Measurements from ENCODE around the gene TEX44.

Gene TEX44

GRCh38 chr2:231592636-231593145, at the start of gene TEX44:
Gene TEX44 (plus strand): TSS chr2:231592864. CDS start chr2:231592952, 88 bp downstream.
- no peak for DNase-seq (ENCODE audit: low read depth in 2 of 2)
- TF ChIP-seq CTCF (IDR thresholded peaks at IDR 0.05; ENCODE audit: low read depth, low read length) = no peak
- H3K4me3 ChIP-seq (replicated peaks in 1 of 2; ENCODE audit: low read depth in 2 of 2, low read length in 2 of 2) = no peak within 1 kb of the TSS

DNA sequence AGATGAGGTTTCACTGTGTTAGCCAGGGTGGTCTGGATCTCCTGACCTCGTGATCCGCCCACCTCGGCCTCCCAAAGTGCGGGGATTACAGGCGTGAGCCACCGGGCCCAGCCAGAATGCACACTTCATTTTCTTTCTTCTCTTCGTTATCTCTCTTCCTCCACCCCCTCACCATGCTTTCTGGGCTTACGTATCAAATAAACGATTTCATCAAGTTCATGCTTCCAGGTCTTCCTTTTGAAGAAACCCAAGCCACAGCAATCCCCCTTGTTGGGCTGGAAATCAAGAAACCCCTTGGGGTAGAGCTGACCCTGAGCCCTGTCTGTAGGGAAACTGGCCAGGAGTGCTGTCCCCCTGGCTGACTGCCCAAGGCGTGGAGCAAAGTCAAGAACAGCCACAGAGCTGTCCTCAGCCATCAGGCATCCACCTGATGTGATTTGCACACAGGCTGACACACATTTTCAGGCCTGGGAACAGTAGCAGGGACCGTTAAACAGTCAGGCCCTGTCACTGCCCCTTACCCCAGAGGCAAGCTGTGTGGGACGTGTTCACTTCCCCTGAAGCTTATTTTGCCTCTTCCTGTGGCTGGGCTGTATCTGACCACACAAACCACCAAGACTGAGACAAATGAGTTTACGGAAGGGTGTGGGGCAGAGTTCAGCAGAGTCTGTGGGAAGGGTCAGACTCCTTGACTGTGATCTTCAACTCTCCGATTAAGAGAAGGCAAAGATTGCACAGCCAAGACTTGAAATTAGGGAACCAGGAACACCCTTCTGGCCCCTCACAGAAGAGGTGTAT, 47.4 kb upstream of the TEX44 start:
- no peak overlapping the region for H3K4me3 ChIP-seq (replicated peaks in 1 of 2; ENCODE audit: low read depth in 2 of 2, low read length in 2 of 2)
- DNase-seq (ENCODE audit: low read depth in 2 of 2) = peak; percentile 68 to 78
- no peak for TF ChIP-seq CTCF (IDR thresholded peaks at IDR 0.05; ENCODE audit: low read depth, low read length)

DNA sequence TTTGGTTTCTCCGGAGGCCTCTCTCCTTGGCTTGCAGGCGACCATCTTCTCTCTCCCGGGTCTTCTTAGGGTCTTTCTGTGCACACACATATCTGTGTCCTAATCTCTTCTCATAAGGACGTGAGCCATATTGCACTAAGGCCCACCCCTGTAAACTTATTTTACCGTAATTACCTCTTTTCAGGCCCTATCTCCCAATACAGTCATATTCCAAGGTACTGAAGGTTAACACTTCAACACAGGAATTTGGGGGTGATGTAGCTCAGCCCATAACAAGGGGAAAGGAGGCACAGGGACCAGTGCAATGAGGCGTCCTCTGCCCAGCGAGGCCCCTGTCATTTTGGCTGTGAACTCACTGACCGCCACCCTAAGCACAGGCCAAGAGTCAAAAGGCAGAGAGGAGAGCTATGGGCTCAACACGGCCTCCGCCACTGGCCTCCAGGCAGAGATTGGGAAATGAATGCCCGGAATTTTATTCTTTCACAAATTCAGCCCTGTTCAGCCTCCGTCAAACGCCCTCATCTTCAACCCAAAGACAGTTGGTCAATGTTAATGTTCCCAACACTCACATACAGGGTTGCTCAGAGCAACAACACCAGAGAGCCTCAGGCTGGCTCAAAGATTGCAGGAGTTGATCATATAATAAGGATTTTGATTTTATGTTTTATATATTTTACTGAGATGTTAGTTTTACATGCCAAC, 46.5 kb upstream of the TEX44 start:
- no peak overlapping the region for H3K4me3 ChIP-seq (replicated peaks in 1 of 2; ENCODE audit: low read depth in 2 of 2, low read length in 2 of 2)
- TF ChIP-seq CTCF (IDR thresholded peaks at IDR 0.05; ENCODE audit: low read depth, low read length) = no peak
- DNase-seq (ENCODE audit: low read depth in 2 of 2) = no peak

- DNase-seq (ENCODE audit: low read depth in 2 of 2) = no peak
- no peak for TF ChIP-seq CTCF (IDR thresholded peaks at IDR 0.05; ENCODE audit: low read depth, low read length)
- H3K4me3 ChIP-seq (replicated peaks in 1 of 2; ENCODE audit: low read depth in 2 of 2, low read length in 2 of 2) = no peak overlapping the region
These were observed 45.2 kb upstream of the TEX44 start for GRCh38 chr2:231547315-231548110.

GRCh38 chr2:231548752-231549151, 43.9 kb upstream of the TEX44 start:
- no peak overlapping the region for H3K4me3 ChIP-seq (replicated peaks in 1 of 2; ENCODE audit: low read depth in 2 of 2, low read length in 2 of 2)
- no peak for DNase-seq (ENCODE audit: low read depth in 2 of 2)
- TF ChIP-seq CTCF (IDR thresholded peaks at IDR 0.05; ENCODE audit: low read depth, low read length) = no peak

DNA sequence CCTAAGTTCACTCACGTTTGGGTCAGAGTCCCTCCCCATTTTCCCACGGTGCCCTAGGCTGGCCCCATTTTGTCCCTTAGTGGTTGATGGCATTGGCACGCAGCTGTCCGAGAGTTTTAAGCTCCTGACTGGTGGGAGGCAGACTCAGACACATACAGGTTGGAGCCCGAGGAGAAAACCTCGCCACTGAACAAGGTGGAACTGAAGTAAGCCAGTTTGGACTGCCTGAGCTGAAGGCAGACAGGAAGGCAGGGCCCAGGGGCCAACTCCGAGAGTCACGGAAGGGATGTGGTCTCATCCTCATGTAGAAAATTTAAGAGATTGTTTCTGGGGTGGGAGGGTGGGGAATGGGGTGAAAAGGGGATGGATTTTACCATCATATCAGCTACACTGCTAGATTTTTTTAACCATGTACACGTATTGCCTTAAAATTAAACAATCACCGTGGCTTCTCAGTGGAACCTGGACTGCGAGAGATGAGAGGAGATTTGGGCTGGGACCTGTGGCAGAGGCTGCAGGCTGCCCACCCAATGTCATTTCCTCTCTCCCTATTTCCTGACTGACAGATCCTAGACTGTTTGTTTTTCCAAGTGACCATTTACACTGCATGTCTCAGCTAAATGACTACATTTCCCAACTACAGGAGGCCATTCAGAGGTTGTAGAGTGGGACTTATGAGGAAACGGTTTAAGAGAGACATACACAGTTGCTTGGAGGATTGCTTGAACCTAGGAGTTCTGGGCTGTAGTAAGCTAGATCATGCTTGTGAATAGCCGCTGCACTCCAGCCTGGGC, 43.0 kb upstream of the TEX44 start:
- no peak overlapping the region for H3K4me3 ChIP-seq (replicated peaks in 1 of 2; ENCODE audit: low read depth in 2 of 2, low read length in 2 of 2)
- no peak for TF ChIP-seq CTCF (IDR thresholded peaks at IDR 0.05; ENCODE audit: low read depth, low read length)
- no peak for DNase-seq (ENCODE audit: low read depth in 2 of 2)
